ENCODE measurements around the gene DLGAP1.

The DLGAP1 gene

GRCh38 chr18:4204438-4204720 lies 250.7 kb downstream of the DLGAP1 start:
- ATAC-seq, result no peak
- TF ChIP-seq TCF4 (CRISPR knock-in tag; IDR thresholded peaks at IDR 0.05; ENCODE audit: borderline replicate concordance) (no peak), ARNTL (CRISPR knock-in tag; IDR thresholded peaks at IDR 0.05; ENCODE audit: borderline replicate concordance, low read depth) (no peak), ZC3H10 (CRISPR knock-in tag; IDR thresholded peaks at IDR 0.05) (no peak), PPARA (CRISPR knock-in tag; IDR thresholded peaks at IDR 0.05; ENCODE audit: borderline replicate concordance) (no peak), TSHZ2 (CRISPR knock-in tag; IDR thresholded peaks at IDR 0.05) (no peak), GLIS3 (CRISPR knock-in tag; IDR thresholded peaks at IDR 0.05) (no peak), CSDC2 (CRISPR knock-in tag; IDR thresholded peaks at IDR 0.05) (no peak), ZFP30 (CRISPR knock-in tag; IDR thresholded peaks at IDR 0.05) (no peak), CREB5 (CRISPR knock-in tag; IDR thresholded peaks at IDR 0.05; ENCODE audit: low read depth) (no peak), TOX (CRISPR knock-in tag; IDR thresholded peaks at IDR 0.05; ENCODE audit: borderline replicate concordance) (no peak), OSR1 (CRISPR knock-in tag; IDR thresholded peaks at IDR 0.05) (no peak), SNAI2 (CRISPR knock-in tag; IDR thresholded peaks at IDR 0.05) (no peak), ZNF565 (CRISPR knock-in tag; conservative IDR thresholded peaks at IDR 0.05; ENCODE audit: low read depth) (no peak), POU6F1 (CRISPR knock-in tag; IDR thresholded peaks at IDR 0.05; ENCODE audit: borderline replicate concordance, low read depth) (no peak), ESRRG (CRISPR knock-in tag; IDR thresholded peaks at IDR 0.05) (no peak)

- TF ChIP-seq PATZ1 (CRISPR knock-in tag; IDR thresholded peaks at IDR 0.05; ENCODE audit: borderline replicate concordance) (no peak), ZNF565 (CRISPR knock-in tag; conservative IDR thresholded peaks at IDR 0.05; ENCODE audit: low read depth) (no peak), CSRNP3 (CRISPR knock-in tag; IDR thresholded peaks at IDR 0.05) (no peak), TCF4 (CRISPR knock-in tag; IDR thresholded peaks at IDR 0.05; ENCODE audit: borderline replicate concordance) (no peak), OSR1 (CRISPR knock-in tag; IDR thresholded peaks at IDR 0.05) (no peak), PPARA (CRISPR knock-in tag; IDR thresholded peaks at IDR 0.05; ENCODE audit: borderline replicate concordance) (no peak), BACH2 (CRISPR knock-in tag; IDR thresholded peaks at IDR 0.05; ENCODE audit: borderline replicate concordance) (no peak), ISL1 (CRISPR knock-in tag; IDR thresholded peaks at IDR 0.05) (no peak), POU6F1 (CRISPR knock-in tag; IDR thresholded peaks at IDR 0.05; ENCODE audit: borderline replicate concordance, low read depth) (no peak)
Measured at GRCh38 chr18:4203568-4204437, 251.3 kb downstream of the DLGAP1 start.

More at GRCh38 chr18:4203568-4204437, 251.3 kb downstream of the DLGAP1 start:
- no peak for ATAC-seq

Measured in SK-N-SH treated with all-trans-retinoic acid at 6 μM for 48 hours (cell line).